ENCODE measurements around the gene EPHA4. TPM values are rescaled to one million over a fixed set of nuclear protein-coding genes. Genes with fewer than 3 reads are reported as not detected.

EPHA4 gene
- total RNA-seq, 2 donors from 2014 or later: 8.0 to 13.8 TPM

DNA sequence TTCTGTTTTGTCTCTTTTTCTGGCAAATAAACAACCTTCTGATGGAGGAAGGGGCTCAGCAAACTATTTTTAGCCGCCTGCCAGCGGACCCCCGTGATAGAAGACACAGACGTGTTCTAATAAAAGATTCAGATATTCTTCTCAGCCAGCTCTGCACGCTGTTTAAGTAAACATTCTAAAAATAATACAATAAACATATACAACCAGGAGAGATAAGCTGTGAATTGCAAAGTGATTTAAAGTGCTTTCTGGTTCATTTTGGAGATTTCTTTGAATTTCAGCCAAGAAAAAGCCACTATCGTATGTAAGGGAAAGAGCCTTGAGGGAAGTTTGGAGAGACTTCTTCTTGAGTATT is 201.3 kb downstream of the EPHA4 start:
- no peaks in the 10 kb centered on the region for H3K4me1 Mint-ChIP-seq
- H3K27ac Mint-ChIP-seq: no peak overlapping the region
- no peak overlapping the region for H3K4me3 Mint-ChIP-seq
- H3K9me3 Mint-ChIP-seq: peaks cover 6% of the 10 kb centered on the region
- peaks cover 4% of the 10 kb centered on the region for H3K27me3 Mint-ChIP-seq
- ATAC-seq (replicated peaks): no peak
- no peaks in the 10 kb centered on the region for H3K36me3 Mint-ChIP-seq (ENCODE audit: low read depth)

DNA sequence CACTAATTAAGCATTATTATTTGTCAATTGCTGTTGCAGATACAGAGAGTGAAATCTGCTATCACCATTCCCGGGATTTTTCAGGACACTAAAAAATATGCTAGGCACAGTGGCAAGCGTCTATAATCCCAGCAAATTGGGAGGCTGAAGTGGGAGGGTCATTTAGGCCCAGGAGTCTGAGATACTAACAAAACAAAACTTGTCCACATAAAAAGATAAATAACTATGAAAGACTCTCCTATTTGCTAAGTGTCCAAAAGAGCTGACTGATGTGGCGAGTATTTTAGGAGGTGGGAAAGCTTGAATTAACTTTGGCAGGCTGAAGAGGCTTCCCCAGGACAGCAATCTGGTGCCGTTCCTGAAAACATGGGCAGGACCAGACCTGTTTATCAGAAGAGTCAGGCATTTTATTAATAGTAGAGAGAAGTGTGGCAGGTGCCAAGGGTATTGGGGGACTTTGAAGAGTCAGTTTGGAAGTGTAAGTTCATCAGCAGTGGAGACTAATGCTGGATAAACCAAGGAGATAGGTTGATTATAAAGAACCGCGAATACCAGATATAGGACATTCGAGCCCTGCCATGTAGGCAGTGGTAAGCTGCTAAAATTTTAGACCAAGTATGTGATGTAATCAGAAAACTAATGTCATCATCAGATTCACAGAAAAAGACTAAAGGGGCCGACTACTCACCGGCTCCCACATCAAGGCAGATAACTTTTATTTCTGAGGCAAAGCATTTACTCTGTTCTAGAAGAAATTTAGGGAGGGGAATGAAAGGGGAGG is 201.8 kb downstream of the EPHA4 start:
- peaks cover 6% of the 10 kb centered on the region for H3K9me3 Mint-ChIP-seq
- no peak for ATAC-seq (replicated peaks)
- no peak overlapping the region for H3K27ac Mint-ChIP-seq
- H3K36me3 Mint-ChIP-seq (ENCODE audit: low read depth): no peaks in the 10 kb centered on the region
- H3K27me3 Mint-ChIP-seq: peaks cover 4% of the 10 kb centered on the region
- H3K4me1 Mint-ChIP-seq: no peaks in the 10 kb centered on the region
- H3K4me3 Mint-ChIP-seq: no peak overlapping the region

All from activated T-helper 17 cell treated with anti-CD3 and anti-CD28 coated beads, Interleukin-2, amount 50 U/mL, for 72 hours (primary cell).